OCI-LY7 (cell line): Measurements from ENCODE around the gene ANO4.

Source experiments
- CTCF ChIP-seq: fragments of 200-600 bp; sonication (generic); conservative IDR thresholded peaks from 2 replicates; pipeline ENCODE4 v1.5.1; 2014; ENCODE audit warnings: mild to moderate bottlenecking, antibody characterized with exemption, low read length, moderate library complexity, mixed read lengths
- EZH2phosphoT487 ChIP-seq: fragments of 200-600 bp; sonication (generic); IDR thresholded peaks from 2 replicates; pipeline ENCODE4 v1.6.1; 2018; ENCODE audit warnings: low read depth, borderline replicate concordance, mild to moderate bottlenecking, mixed run types, antibody characterized with exemption, low read length, moderate library complexity, mixed read lengths

DNA sequence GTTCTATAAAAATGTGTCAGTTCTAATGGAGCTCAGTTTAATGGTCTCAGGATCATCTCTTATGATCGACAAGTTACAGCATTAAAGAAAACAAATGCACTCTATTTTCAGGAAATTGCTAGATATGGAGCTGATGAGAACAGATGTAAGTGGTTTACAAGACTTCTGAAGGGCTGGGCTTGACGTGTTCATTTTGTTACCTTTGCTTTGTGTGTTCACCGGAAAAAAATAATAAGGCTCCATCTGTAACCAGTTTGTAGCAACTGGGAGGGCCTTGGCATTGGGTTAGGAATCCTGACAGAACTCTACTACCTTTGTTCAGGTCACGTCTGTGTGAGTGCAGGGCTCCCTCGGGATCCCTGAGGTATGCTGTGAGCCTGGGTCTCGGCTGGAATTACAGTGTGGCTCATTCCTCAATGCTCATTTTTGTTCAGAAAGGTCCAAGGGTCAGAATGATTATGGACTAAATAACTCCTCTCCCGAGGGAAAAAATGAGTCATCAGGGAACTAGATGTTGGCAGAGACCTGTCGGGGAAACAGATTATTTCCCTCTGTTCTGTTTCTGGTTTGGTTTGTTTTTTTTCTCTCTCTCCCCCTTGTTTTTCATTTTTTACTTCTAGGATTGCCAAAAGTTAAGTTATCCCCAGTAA, 257.4 kb downstream of the ANO4 start:
- TF ChIP-seq CTCF, result no peak
- no peak for TF ChIP-seq EZH2phosphoT487
